GM18861 (cell line): Measurements from ENCODE around the gene TMEM208.

Experiments
- ATAC-seq: cut with Tn5 transposase; IDR thresholded peaks from one replicate; pipeline ENCODE4 v1.9.1; 2021; ENCODE audit not compliant: unreplicated experiment

TMEM208 gene

DNA sequence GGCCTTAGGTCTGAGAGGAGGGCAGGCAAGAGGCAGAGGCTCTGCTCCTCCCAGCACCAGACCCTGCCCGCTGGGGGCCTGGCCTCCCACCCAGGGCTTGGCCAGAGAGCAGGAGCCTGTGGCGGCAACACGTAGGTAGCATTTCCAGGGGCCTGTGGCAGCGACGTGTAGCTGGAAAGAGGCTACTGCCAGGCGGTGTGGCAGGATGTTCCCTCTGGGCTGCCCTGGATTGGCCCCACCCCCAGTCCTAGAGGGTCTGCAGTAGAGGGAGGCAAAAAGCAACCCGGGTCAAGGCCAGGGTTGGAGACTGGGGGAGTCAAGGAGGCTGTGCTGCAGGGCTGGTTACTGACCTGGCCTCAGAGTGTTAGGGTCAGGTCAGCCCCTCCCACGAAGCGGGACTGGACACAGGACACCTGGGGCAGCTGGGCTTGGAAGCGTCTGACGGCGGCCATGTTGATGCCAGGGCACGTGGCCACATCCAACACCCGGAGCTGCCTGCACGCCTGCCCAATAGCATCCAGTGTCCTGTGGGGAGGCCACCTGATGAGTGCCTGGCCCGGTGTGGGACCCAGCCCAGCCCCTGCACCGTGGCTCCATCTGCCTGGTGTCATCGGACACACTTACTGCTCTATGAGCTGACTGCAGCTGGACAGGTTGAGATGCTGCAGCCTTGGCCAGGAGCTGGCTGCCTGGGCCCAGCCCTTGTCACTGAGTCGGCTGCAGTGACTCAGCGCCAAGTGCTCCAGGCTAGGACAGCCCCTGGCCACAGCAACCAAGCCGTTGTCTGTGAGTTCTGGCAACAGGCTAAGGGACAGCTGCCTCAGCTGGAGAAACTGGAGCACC lies 19.5 kb upstream of the TMEM208 start:
- no peak for ATAC-seq

DNA sequence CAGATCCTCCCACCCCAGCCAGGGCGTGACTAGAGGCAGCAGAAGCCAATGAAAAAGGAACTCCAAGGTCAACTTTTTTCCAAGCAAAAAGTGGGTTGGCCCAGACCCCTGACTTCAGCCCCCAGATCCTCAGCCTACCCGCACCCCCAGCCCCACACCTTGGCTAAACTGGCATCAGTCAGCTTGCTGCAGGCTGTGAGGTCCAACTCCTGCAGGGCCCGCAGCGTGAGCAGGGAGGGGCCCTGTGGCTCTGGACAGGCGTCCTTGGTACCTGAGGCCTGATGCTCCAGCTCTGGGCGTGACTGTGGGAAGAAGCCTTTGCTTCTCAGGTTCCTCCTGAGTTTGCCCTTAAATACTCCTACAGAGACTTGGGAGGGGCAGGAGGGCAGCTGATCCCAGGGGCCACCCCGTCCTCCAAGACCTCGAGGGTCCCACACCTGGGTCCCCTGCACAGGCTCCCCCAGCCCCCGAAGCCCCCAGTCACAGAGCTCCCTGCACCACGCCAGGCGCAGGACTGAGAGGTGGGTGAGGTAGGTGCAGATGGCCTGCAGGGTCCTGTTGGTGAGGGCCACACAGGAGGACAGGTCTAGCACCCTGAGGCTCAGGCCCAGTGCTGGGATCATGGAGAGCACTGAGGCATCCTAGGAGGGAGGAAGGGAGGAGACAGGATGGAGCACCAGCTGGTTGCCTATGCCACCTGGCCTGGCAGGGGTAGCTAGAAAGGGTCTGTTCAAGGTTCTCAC lies 18.6 kb upstream of the TMEM208 start:
- ATAC-seq: no peak

DNA sequence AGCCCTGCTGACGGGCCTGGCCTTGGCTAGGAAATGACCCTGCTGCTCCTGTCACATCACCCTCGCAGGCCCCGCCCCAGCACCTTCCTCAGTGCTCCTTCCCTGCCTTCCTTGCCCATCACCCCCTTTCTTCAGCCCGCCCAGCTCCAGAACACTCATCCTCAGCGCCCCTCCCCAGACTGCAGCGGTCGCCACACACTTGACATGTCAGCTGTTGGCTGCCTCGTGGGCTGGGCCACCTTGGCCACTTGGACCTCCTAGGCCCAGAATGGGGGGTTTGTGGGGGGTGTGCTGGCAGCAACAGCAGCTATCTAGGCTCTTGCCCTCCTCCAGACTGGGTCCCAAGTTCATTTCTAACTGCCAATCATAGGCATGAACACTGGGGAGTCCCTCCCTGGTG lies 17.4 kb upstream of the TMEM208 start:
- ATAC-seq: no peak

DNA sequence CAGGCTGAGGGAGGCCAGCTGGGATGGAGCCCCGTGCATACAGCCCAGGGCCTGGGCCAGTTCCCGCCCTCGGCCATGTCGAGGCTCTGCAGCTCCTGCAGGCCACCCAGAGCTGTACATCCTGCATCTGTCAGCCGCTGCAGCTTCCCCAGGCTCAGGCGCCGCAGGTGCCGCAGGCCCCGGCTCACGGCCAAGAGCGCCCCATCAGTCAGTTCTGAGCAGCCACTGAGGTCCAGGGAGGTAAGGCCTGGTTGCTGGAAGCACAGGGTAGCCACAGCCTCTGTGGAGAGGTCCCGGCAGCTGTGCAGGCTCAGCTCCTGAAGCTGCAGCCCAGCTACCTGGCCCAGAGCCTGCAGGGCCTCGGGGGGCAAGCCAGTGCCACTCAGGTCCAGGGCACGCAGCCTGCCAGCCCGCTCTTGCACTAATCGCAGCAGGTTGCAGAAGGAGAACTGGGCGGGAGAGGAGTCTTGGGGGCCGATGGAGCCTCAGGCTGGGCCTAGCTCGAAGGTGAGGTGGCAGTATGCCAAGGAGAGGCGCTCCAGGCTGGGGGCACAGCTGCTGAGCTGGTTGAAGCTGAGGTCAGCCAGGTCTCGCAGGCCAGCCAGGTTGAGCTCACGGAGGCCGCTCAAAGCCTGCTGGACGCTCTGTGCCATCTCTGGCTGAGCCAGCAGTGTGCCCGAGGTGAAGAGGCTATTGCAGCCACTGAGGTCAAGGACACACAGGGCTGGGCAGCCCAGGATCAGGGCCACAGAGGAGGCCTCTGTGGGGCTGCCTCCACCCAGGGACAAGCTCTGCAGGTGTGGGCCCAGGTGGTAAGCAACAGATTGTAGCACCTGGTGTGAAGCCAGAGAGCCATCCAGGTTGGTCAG lies 16.6 kb upstream of the TMEM208 start:
- ATAC-seq: no peak

DNA sequence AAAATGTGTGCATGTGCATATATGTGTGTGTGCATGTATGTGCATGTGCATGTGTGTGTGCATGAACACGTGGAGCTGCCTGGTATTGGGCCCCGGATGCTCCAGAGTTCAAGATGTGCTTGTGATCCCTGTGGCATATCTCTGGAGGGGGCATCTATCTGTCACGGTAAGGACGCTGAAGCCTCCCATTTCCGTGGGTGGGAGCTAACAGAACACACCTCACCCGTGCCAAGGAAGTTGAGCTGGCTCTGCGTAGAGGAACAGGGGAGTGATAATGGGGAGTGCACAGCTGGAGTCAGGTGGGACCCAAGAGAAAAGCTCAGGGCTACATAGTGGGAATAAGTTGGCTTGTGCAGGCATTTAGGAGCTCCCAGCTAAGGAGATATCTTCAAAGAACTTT lies 15.3 kb upstream of the TMEM208 start:
- no peak for ATAC-seq

DNA sequence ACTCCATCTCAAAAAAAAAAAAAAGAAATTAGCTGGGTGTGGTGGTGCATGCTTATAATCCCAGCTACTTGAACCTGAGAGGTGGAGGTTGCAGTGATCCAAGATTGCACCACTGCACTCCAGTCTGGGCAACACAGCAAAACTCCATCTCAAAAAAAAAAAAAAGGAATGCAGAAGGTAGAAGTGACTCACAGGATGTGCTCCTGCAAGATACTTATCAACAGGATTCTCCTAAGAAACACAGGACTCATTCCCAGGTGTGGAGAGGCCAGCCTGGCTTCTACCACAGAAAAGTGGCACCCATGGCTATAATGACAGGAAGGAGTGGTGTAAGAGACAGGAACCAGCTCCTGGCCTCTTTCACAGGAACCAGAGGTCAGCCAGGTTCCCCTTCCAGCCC lies 14.2 kb upstream of the TMEM208 start:
- no peak for ATAC-seq

DNA sequence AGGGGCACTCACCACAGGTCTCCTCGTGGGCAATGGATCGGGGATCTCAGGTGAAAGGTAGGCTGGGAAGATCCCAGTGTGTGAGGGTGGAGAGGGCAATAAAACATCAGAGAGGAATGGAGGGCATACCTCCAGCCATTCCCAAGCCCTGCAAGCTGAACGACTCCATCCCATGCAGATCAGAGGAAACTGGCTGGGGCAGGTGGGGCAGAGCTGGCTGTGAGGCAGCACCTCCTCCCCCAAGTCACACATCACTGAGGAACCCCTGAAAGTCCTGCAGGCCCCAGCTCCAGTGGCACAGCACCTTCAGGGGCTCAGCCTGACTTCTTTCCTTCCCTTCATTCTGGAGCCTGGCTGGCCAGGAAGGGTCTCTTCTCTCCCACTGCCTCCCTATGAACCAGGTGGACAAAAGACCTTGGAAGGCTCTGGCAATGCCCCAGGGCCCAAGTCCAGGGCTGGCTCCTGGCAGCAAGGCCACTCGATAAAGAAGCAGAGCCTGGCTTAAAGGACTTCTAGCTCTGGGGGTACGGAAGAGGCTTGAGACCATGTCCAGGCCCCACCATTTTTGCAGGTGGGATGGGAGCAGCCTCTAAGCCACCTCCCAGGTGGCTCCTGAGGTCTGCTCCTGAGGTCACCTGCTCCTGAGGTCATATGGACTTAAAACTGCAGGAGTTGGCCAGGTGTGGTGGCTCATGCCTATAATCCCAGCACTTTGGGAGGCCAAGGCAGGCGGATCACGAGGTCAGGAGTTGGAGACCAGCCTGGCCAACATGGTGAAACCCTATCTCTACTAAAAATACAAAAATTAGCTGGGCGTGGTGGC lies 13.5 kb upstream of the TMEM208 start:
- ATAC-seq: no peak

DNA sequence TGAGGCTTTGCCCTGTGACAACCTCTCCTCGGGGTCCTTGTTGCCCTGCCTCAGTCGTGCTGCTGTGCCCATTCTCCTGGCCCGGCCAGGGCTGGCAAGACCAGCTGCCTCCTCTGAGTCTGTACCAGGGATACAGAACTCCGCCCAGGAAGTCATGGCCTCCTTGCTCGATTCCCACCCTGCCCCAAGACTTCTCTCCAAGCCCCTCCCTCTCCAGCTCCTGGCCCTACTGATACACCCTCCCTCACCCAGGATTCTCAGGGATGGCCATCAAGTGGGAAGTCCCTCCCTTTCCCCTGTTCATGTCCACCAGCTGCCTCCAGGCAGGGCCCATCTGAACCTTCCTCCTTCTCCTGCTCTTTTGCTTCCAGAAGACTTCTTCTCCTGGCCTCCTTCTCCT lies 11.2 kb upstream of the TMEM208 start:
- ATAC-seq: no peak

DNA sequence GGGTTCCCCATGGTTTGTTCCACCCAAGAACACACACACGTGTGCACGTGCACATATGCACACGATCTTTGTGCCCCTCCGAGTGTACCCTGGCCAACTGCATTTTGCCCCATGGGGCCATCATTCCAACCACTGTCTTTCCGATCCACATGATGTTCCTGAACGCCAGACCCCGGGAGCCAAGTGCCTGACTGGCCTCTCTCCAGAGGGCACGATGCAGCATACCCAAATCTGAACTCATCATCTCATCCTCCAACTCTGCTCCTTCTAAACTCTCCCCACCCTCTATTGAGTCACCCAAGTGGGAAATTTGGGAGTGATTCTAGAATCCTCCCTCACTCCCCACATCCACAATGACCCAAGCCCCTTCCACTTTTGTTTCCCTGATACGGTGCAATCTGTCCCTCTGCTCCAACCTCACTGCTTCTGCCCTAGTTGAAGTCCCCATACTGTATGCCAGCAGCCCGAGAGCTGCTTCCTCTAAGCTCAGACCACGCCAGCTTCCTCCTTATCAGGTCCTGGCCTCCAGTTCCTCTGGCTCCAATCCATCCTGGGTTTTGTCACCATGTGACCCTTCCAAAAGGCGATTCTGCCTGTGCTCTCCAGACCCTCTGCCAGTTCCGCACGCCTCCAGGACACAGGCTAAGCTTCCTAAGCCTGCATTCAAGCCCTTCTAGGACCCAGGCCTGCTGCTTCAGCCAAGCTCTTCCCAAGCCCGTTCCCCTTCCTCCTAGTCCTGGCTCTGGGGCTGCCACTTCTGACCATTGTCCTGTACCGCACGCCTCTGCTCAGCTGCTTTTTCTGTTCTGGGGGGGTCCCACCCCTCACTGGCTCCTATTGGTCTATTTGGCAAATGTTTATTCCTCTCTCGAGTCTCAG lies 10.1 kb upstream of the TMEM208 start:
- ATAC-seq: no peak

DNA sequence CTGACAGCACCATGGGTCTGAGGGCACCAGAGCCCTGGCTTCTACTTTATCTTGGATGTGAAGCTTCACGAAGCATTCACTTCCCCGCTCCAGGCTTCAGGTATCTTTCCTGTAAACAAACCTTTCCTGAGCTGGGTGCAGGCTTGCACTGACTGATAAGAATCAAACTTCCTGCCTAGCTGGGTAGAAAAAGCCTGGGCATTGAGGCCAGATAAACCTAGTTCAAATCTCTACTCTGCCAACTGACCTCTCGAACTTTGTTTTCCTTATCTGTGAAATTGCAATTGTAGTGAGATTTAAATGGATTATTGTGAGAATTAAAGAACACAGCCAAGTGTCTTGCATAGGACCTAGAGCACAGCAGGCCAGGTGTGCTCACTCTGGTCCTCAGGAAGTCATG lies 2.9 kb upstream of the TMEM208 start:
- ATAC-seq: no peak

DNA sequence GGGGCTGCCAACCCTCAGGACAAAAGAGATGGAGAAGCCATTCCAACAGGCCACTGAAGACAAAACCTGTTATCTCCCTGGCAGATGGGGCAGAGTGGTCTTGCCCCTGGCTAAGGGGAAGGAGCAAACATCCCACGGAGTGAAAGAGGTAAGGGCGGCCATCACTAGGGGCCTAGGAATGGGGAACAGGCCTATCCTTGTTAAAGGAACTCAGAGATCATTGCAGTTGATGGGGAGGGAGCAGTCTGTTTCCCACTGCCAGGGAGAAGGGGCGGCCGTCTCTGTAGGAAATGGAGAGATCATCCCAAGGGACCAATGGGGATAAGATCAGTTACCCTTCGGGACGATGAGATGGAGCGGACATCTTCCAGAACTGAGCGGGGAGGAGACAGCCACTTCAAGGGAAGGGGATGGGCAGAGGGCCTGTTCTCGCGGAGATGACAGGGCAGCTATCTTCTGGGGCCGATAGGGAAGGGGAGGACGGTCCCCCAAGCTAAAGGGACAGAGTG lies 581 bp upstream of the TMEM208 start:
- ATAC-seq: no peak

DNA sequence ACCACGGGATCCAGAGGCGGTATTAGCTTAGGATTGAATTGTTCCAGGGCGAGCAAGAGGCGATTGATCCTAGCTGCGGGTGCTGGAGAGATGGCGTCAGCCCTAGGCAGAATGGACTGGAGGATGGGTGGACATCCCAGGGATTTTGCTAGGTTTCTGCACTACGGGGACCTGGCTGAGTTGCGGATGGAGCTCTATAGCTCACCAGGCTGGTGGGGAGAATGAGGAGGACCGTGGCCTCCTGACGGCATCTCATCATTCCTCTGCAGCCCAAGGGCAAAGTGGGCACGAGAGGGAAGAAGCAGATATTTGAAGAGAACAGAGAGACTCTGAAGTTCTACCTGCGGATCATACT lies 614 bp downstream of the TMEM208 start:
- no peak for ATAC-seq

DNA sequence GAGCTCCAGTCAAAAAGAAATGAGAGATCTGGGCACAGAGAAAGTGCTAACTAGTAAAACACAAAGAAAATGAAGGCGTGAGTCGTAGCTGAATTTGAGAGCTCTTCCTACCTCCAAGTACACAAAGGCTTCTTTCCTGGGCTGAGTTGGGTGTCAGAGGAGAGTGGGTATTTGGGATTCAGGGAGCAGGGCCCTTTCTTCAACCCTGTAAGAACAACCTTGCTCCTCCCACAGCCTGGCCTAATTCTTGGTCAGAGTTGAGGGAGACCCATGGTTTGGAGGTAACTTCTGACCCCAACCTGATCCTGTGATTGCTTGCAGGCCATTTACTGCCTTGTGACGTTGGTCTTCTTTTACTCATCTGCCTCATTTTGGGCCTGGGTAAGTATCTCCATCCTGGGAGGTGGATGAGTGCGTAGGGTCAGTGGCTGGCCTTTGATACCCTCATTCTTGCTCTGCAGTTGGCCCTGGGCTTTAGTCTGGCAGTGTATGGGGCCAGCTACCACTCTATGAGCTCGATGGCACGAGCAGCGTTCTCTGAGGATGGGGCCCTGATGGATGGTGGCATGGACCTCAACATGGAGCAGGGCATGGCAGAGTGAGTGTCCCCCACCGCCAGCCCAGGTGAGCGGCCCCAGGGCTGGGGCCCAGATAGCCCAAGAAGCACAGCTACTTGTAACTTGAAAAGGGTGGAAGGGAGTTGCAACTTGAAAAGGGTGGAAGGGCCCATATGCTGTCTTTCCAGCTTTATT lies 1.3 kb downstream of the TMEM208 start:
- no peak for ATAC-seq

DNA sequence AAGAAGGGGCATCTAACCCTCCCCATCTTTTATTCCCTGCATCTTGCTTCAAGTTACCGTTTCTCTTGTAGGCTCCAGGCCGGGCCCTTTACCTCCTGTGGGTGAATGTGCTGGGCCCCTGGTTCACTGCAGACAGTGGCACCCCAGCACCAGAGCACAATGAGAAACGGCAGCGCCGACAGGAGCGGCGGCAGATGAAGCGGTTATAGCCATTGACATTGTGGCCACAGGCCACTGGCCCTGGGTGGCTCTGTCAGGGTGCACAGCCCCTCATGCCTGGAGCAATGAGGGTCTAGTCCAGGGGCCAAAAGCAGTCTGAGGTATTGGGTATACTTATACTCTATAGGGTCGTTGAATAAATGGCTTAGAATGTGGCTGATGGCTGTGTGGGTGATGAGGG lies 2.0 kb downstream of the TMEM208 start:
- ATAC-seq: no peak

DNA sequence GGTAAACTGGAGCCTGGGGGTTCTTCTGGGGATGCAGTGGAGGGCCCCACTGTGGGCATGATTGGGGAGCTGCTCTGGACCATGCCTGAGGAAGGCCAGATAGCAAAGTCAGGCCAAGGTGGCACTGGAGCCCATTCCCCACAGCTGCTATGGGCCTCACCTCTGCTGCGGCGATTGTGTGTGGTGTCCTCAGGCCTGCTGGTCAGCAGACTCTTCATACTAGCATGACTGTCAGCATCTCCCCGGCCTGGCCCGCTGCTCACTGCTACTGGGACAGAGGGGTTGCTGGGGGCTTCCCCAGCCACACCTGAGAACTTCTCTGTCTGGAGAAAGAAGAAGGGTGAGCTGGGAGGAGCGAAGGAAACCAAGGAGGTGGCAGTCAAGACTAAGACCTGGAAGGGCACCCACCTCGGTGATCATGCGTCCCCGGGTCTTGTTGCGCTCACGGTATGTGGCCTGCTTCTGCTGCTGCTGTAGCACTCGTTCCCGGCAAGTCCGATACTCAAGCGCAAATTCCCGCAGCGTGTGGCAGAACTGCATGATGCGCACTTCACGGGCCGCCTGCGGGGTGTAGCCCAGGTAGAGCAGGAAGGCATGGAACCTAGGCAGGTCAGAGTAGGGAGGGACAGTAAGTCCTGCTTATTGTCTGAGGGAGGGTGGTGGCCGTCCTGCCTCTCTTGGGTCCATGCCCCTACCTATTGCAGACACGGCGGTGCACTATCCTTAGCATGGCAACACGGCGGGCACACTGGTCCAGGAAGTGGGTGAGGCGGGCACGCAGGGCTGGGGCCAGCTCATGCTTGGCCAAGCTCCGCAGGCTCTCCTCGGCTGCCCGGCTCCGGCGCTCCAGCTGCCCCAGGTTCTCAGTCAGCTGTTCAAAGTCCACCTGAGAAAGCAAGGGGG lies 3.2 kb downstream of the TMEM208 start:
- ATAC-seq: no peak

DNA sequence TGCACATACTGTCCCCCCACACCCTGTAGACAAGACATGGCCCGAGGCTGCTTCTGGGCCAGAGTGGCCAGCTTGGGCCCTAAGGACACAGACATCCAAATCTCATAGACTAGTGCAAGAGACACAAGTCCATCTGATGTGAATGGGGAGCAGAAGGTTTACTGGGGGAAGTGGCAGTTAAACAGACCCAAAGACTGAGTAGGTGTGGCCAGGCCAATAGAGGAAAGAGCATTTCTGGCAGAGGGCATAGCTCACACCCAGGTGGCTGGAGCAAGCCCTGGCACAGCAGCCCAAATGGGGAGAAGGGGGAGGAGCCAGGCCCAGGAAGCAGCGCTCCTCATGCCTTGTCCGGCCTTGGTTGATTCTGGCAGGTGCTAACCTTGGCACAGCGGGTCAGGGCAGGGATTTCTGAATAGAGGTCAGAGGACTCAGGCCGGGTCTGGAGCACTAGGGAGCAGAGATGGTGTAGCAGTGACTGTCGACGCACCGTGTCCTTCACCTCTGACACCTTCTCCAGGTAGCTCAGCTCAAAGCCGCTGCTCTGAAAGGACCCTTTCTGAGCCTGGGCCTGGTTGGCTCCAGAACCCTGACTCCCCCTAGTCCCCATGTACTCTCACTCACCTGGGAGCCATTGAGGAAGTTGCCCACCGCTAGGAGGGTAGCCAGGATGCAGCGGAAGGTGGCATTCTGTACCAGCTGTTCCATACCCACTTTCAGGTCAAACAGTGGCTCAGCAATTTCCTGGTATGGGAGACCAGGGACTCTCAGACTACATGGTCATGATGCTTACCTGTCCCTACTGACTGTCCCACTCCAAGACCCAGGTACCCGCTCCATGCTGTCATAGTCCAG lies 4.1 kb downstream of the TMEM208 start:
- no peak for ATAC-seq

DNA sequence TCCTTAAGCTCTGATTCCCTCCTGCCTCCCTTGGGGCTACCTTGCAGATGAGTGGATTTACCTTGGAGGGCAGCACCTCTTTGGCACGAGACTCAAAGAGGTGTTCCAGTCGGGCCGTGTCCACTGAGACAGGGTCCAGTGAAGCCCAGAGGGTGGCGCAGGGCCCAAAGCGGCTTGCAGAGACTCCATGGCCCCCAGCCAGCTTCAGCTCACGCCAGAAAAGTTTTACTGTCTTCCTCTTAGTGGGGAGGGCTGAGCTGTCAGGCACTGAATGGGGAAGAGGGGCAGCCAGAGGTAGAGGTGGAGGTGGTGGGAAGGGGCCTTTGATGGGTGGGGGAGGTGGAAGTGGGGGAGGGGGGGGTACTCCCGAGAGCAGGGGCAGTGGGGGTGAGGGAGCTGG lies 6.7 kb downstream of the TMEM208 start:
- no peak for ATAC-seq
